GM21423 (cell line): ENCODE measurements around the gene SALL2.

Experiments
- ATAC-seq: cut with Tn5 transposase; IDR thresholded peaks from one replicate; pipeline ENCODE4 v1.9.1; 2021; ENCODE audit warnings: mild to moderate bottlenecking, moderate library complexity; ENCODE audit not compliant: unreplicated experiment

The SALL2 gene

GRCh38 chr14:21528381-21529348 lies 2.5 kb upstream of the SALL2 start:
- ATAC-seq = no peak

- no peak for ATAC-seq
Observed at GRCh38 chr14:21527318-21527679, 1.2 kb upstream of the SALL2 start.

GRCh38 chr14:21526672-21527317 lies 649 bp upstream of the SALL2 start:
- peak; percentile 50 for ATAC-seq

- ATAC-seq = no peak
Observed at GRCh38 chr14:21525571-21525961, 580 bp downstream of the SALL2 start.

- ATAC-seq = no peak
Observed at GRCh38 chr14:21524575-21525490, 1.3 kb downstream of the SALL2 start.

GRCh38 chr14:21523203-21523602 lies 2.9 kb downstream of the SALL2 start:
- ATAC-seq = no peak

GRCh38 chr14:21521501-21521900 lies 4.6 kb downstream of the SALL2 start:
- no peak for ATAC-seq

GRCh38 chr14:21520767-21521166 lies 5.4 kb downstream of the SALL2 start:
- no peak for ATAC-seq

- no peak for ATAC-seq
Observed at GRCh38 chr14:21518725-21519124, 7.4 kb downstream of the SALL2 start.

- ATAC-seq = no peak
Observed at GRCh38 chr14:21514341-21514740, 11.8 kb downstream of the SALL2 start.

GRCh38 chr14:21510735-21511657 lies 15.2 kb downstream of the SALL2 start, which contains the start of gene METTL3:
METTL3 (minus strand) TSS chr14:21511340; CDS start chr14:21511223, 117 bp downstream.
- ATAC-seq = peak; percentile 99

- no peak for ATAC-seq
Observed at GRCh38 chr14:21509432-21510143, 16.6 kb downstream of the SALL2 start.

- ATAC-seq = no peak
Observed at GRCh38 chr14:21506557-21506956, 19.6 kb downstream of the SALL2 start.

GRCh38 chr14:21505012-21505553 lies 21.1 kb downstream of the SALL2 start:
- peak; percentile 88 for ATAC-seq

- no peak for ATAC-seq
Observed at GRCh38 chr14:21503376-21503775, 22.8 kb downstream of the SALL2 start.

GRCh38 chr14:21501568-21501967 lies 24.6 kb downstream of the SALL2 start:
- ATAC-seq = no peak

GRCh38 chr14:21498540-21499526 lies 27.3 kb downstream of the SALL2 start:
- peak; percentile 50 for ATAC-seq

GRCh38 chr14:21496453-21496852 lies 29.7 kb downstream of the SALL2 start:
- ATAC-seq = no peak
